HG02610 (cell line): ENCODE measurements around the gene SMCHD1.
"Not testable (repeated sequence)": the region's sequence is repeated elsewhere in the genome, so short reads cannot be mapped to it uniquely, and the experiment has no call there.

Experiments used
- ATAC-seq: cut with Tn5 transposase; IDR thresholded peaks from one replicate; pipeline ENCODE4 v1.9.1; 2021; ENCODE audit warnings: mild to moderate bottlenecking, moderate library complexity; ENCODE audit not compliant: unreplicated experiment

SMCHD1 gene

DNA sequence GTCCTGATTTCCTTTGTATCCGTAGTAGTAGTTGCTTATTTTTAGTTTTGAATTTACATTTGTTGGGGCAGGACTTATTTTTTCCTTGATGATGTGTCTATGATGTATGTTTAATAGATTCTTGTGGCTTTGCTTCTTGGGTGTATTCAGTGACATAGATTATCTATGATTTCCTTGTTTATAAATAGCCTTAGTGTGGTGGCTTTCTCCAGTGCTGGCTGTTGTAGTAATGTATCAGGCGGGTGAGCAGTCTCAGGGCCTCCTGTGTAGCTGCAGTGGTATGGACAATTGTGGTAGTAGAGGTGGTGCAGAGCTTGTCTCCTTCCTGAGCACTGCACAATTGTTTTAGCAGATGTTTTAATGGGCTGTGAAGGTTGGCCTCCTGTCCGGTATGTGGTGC, 60.5 kb downstream of the SMCHD1 start:
- no peak for ATAC-seq

DNA sequence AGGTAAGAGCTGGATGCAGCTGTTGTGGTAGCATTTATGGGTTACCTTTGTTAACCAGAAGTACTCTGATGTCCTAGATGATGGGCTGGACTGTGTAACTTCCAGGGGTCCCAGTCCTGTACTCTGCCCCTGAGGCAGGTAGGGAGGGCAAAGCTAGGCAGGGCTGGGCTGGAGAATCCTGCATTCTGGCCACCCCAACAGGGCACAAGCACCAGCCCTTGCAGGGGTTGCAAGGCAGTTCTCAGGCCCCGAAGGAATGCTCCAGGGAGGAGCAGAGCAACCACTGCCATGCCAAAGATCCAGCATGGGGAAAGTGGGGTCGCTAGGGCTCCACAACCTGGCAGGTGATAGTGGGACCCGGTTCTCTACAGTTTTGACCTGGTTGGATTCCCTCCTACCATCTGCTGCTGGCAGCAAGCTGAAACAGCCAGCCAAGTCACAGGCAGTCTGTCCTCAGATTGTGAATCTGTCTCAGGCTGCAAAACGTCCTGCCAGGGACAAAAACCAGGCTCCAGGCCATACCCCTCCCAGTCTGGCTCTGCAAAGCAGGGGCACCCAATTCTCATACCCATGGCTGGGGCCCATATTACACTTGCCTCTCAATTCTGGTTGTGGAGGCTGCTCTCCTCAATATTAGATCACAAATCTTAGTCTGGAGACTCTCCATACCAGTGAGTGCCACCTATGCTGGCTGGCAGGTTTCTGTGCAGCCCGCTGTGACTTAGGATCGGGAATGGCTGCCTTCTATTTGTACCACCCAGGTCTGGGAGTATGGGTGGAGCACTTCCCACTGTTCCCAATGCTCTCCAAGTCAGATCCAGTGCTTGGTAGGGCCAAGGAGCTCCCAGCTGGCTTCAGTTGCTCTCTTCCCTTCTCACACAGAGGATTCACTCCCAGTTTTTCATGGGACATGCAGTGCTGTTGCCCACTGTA, 61.1 kb downstream of the SMCHD1 start:
- no peak for ATAC-seq

DNA sequence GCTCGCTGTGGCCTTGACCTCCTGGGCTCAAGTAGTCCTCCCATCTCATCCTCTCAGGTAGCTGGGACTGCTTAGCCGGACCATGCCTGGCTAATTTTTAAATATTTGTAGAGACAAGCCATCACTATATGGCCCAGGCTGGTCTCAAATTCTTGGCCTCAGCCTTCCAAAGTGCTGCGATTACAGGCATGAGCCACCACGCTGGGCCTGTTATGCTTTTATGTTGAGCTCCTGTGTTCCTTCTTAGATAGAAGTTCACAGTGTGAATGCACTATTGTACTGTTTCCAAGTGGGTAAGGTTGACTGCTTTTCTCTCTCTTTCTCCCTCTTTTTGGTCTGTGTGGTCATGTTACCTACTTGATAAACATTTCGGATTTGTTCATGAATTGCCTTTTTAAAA, 61.9 kb downstream of the SMCHD1 start:
- no peak for ATAC-seq

DNA sequence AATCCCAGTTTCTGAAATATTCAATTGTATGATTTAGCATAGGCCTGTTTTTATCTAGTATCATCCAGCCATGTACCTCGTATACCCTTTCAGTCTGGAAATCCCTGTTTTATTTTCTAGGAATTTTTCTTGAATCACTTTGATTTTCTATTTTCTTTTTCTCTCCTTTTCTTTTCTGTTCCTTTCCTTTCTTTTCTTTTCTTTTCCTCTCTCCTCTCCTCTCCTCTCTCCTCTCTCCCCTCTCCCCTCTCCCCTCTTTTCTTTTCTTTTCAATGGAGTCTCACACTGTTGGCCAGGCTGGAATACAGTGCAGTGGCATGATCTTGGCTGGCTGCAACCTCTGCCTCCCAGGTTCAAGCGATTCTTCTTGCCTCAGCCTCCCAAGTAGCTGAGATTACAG, 63.5 kb downstream of the SMCHD1 start:
- ATAC-seq = no peak

DNA sequence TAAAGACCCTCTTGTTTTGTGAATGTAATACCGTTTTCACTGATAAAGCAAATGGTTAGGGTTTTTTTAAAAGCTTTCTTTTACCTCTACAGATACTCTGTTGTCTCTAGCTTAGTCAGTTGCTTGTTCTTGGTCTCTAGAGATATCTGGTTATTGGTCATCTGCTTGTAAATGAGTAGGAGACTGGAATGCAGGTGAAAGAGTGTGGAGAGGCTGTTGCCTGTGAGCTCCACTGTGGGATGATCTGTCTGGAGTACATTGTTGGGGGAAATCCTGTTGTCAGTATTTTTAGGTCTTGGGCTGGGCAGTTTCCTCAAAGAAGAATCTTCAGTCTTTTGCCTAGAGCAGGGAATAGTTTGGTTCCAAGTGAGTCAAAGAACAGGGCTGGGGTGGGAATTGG, 67.7 kb downstream of the SMCHD1 start:
- ATAC-seq = no peak

DNA sequence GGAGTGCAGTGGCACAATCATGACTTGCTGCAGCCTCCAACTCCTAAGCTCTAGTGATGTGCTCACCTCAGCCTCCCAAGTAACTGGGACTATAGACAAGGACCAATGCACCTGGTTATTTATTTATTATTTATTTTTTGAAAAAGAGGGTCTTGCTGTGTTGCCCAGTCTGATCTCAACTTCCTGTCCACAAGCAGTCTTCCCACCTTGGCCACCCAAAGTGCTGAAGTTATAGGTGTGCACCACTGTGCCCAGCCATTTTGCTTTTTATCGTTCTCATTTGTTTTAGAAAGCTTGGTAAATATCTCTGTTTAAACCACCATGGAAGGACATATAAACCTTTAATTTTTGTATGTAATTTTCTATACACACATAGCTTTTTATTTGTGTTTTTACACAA, 74.2 kb downstream of the SMCHD1 start:
- ATAC-seq = no peak

DNA sequence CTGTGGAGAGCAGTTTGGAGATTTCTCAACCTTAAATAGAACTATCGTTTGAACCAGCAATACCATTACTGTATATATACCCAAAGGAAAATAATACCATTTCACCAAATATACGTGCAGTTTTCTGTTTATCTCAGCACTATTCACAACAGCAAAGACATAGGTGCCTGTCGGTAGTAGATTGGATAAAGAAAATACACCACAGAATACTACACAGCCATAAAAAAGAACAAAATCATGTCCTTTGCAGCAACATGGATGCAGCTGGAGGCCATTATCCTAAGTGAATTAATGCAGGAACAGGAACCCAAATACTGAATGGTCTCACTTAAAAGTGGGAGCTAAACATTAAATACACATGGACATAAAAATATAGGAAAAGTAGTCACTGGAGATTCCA, 81.3 kb downstream of the SMCHD1 start:
- ATAC-seq = no peak

DNA sequence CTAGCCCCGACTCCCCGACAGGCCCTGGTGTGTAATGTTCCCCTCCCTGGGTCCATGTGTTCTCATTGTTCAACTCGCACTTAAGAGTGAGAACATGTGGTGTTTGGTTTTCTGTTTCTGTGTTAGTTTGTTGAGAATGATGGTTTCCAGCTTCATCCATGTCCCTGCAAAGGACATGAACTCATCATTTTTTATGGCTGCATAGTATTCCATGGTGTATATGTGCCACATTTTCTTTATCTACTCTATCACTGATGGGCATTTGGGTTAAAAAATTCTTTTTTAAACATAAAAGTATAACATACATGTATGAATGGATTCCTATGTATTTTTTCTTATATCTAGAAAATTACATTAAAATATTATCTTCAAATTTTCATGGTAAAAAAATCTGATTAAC, 84.6 kb downstream of the SMCHD1 start:
- ATAC-seq = not testable (repeated sequence)

DNA sequence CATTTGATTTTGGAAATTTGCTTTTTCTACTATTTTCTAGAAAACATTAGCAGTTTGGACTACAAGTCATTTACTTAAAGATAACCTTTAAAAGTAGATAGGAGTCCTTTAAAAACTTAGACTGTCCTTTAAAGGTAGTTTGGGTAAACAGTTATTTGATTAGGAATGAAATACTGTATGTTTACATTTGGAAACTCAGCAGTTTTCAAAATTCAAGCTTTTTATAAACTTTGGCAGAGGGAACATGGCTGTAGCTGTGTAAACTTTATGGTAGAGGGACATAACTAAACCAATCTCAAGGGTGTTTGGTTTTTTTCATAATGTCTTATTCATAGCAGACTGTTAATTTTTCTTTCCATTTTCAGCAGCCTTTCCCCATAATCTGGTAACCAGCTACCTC, 90.7 kb downstream of the SMCHD1 start:
- no peak for ATAC-seq

DNA sequence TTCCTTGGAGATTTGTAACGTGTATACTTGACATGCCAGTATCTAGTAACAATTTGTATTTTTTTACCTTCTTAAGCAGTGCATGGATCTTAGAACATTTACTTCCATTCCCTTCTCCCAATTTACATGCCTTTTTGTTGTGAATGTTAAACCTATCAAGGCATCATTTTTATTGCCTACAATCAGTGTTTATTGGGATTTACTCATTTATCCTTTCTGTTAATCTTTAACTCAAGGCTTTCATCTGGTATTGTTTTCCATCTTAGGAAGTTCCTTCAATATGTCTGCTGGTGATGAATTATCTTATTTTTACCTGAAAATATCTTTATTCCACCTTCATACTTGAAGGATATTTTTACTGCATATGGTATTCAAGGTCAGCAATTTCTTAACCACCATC, 102.8 kb downstream of the SMCHD1 start:
- no peak for ATAC-seq

DNA sequence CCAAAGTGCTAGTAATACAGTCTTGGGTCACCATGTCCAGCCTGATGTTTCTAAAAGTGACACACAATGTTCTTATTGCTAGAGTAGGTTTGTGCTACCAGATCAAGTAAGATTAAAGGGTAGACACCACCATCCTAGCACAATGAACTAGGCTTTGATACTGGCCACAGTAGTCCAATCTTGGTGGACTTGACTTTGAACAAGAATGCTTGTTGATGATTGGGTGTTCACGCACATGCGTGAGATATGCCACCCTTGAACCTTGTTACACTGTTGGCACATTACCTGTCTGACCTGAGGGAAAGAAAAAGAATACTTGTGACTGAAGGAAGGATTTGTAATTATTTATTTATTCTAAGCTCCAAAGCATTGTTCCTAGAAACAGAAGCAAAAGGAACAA, 119.1 kb downstream of the SMCHD1 start:
- ATAC-seq = no peak

DNA sequence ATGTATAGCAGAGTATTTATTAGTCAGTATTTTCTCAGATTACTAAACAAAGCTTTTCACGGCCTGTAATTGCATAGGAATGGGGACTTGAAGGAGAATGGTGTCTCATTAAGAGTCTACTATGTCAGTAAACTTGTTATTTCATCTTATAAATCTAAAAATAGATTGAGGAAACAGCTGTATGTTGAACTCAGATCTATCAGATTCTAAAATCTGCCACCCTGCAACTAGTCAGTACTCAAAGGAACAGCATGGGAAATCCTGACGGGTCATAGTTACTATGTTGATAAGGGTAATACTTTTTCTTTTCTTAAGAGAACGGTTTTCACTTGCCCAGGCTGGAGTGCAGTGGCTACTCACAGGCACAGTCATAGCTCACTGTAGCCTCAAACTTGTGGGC, 121.1 kb downstream of the SMCHD1 start:
- ATAC-seq = no peak

DNA sequence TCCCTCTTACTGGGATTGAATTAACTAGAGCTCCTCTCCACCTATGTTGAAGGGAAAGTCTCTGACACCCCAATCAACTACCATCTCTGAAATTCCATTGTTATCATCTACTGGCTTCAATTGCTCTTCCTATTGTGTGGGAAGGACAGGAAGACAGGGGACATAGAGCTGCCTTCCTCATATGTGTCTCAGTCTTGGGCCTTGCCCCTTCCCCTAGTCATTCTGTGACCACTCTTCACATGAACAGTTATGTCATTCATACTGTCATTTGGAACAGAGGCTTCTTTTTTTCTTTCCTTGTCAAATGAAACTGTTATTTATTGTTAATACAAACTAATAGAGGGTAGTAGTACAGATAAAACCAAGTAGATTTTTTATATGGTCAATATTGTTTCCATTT, 121.7 kb downstream of the SMCHD1 start:
- ATAC-seq = no peak

DNA sequence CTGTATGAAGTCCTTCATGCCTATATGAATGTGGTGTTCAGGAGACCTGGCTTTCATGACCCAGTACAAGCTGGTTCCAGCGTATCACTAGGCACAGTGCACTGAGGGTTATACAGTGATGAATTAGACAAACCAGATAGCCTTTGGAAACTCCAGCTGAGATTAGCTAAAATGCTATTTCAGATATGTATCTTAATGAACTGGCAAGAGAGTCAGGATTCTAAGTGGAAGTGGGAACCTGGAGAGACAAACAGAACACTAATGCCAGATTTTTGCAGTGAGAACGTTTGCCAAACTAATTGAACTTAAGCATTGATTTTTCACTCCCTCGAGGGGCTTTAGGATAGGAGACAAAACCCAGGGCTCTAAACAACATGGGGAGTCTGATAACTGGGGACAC, 125.2 kb downstream of the SMCHD1 start:
- no peak for ATAC-seq

DNA sequence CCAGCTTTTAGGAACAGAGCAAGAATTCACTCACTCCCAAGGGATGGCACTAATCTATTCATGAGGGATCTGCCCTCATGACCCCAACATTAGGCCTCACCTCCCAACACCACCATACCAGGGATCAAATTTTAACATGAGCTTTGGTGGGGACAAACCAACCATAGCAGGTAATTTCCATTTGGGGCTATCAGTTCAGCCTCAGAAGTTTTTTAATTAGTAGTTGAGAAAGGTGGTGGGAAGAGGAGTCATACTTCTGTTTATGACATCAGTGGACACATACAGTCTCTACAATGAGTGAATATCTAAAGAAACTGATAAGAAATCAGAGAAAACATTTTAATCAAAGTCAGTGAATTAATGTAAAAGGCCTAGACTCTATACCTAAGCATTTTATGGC, 131.7 kb downstream of the SMCHD1 start:
- ATAC-seq = no peak

DNA sequence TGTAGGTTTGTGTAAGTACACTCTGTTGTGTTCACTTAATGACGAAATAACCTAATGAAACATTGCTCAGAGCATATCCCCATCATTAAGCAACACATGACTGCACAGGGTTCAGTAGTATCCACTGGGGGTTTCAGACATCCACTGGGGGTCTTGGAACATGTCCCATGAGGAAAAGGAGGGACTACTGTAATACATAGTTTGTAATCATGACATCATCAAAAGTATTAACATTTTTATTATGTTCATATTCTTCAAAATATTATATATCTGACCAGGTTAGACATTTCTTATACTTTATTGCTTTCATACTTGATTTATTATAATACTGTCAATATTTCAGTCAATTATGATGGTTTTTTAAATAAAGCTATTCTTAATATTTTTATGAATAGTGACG, 136.9 kb downstream of the SMCHD1 start:
- ATAC-seq = no peak

DNA sequence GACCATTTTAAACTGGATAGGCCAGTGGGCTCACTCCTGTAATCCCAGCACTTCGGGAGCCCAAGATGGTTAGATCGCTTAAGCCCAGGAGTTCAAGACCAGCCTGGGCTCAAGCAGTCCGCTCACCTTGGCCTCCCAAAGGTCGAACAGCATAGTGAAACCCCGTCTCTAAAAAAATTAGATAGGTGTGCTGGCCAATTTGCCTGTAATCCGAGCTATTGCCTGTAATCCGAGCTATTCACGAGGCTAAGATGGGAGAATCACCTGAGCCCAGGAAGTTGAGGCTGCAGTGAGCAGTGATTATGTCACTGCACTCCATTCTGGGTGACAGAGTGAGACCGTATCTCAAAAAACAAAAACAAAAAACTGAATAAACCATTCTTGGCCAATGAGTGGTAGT, 138.6 kb downstream of the SMCHD1 start:
- no peak for ATAC-seq

DNA sequence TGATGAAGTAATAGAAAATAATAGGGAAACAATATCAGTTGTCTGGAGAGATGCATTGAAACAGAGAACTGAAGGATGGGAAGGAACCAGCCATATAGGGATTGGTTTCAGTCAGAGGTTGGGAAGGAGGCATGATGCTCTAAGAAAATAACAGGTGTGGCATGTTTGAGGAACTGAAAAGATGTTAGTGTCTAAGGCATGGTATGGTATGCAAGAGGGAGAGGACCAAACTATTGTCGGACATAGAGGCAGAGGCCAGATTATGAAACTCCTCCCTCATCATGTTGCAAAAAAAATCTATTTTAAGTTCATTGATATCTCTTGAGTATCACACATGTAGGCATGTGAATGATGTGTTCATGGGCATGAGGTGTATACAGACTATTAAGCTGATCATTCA, 142.4 kb downstream of the SMCHD1 start:
- peak; percentile 68 for ATAC-seq

DNA sequence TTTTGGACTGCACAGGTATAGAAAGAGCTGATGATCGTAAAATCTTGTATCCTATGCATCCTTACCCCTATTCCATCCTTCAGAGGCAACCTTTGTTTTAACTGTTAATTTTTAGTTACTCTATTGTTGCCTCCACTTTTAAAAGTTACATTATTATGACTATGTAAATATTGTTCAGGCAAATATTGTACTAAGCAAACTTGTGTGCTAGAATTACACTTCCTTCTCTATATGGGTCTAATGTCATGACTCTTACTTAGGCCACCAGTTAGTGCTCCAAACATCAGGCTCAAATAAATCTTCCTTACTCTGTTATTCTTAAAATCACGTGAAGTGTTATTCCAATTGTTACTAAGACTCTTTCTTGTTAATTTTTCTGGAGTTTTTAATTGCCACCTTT, 143.8 kb downstream of the SMCHD1 start:
- ATAC-seq = no peak

DNA sequence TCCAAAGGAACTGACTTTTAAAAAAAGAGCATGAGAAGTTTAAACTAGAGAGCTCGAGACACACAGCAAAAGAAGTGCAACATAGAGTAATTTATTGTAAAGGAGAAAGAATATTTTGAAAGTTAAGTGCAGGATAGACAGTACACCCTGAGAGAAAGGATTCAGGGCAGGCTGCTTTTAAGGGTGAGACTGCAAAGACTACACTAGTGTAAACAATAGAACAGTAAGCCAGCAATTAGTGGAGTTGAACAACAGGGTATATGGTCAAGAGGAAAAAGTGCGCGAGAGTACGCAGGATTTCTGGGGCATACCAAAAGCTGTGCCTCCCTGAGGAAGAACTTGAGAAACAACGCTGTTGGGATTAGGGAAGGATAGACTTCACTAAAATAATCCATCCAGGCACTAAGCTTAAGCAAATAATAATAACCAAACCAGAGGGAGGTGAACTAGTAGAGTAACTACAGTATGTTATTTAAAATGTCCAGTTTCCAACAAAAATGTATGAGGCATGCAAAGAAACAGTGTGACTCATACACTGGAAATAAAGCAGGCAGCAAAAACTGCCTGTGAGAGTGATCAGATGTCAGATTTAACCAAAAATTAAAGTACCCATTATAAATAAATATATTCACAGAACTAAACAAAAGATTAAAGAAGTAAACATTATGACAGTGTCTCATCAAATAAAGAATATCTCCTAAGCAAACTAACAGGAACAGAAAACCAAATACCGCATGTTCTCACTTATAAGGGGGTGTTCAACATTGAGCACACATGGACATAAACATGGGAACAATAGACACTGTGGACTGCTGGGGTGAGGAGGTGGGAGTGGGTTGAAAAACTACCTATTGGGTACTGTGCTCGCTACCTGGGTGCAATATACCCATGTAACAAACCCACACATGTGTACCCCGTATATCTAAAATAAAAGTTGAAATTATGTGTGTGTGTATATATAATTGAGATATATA, 150.7 kb downstream of the SMCHD1 start:
- ATAC-seq = no peak

DNA sequence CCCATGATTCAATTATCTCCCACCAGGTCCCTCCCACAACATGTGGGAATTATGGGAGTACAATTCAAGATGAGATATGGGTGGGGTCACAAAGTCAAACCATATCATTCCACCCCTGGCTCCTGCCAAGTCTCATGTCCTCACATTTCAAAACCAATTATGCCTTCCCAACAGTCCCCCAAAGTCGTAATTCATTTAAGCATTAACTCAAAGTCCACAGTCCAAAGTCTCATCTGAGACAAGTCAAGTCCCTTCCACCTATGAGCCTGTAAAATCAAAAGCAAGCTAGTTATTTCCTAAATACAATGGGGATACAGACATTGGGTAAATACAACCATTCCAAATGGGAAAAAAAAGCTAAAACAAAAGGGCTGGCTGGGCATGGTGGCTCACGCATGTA, 153.1 kb downstream of the SMCHD1 start:
- not testable (repeated sequence) for ATAC-seq

DNA sequence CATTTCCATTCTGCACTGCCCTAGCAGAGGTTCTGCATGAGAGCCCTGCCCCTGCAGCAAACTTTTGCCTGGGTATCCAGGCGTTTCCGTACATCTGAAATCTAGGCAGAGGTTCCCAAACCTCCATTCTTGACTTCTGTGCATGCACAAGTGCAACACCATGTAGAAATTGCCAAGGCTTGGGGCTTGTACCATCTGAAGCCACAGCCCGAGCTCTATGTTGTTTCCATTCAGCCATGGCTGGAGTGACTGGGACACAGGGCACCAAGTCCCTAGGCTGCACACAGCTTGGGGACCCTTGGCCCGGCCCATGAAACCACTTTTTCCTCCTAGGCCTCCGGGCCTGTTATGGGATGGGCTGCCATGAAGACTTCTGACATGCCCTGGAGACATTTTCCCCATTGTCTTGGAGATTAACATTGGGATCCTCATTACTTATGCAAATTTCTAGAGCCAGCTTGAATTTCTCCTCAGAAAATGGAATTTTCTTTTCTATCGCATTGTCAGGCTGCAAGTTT, 154.2 kb downstream of the SMCHD1 start:
- not testable (repeated sequence) for ATAC-seq
